OCI-LY7 (cell line): ENCODE data around the gene GRID1.

Experiments used
- CTCF ChIP-seq: fragments of 200-600 bp; sonication (generic); conservative IDR thresholded peaks from 2 replicates; pipeline ENCODE4 v1.5.1; 2014; ENCODE audit warnings: mild to moderate bottlenecking, antibody characterized with exemption, low read length, moderate library complexity, mixed read lengths
- EZH2phosphoT487 ChIP-seq: fragments of 200-600 bp; sonication (generic); IDR thresholded peaks from 2 replicates; pipeline ENCODE4 v1.6.1; 2018; ENCODE audit warnings: low read depth, borderline replicate concordance, mild to moderate bottlenecking, mixed run types, antibody characterized with exemption, low read length, moderate library complexity, mixed read lengths

GRCh38 chr10:86046845-86047460 lies 319.6 kb downstream of the GRID1 start:
- TF ChIP-seq CTCF, result no peak
- no peak for TF ChIP-seq EZH2phosphoT487
